Activated naive CD4-positive, alpha-beta T cell treated with anti-CD3 and anti-CD28 coated beads, Interleukin-2, amount 50 U/mL, for 72 hours (primary cell): ENCODE results near the gene MANSC4. TPM values are rescaled to one million over a fixed set of nuclear protein-coding genes. Genes with fewer than 3 reads are reported as not detected.
A peak's percentile ranks its signal among the peaks of the same experiment; 100 is the strongest.

Experiments used
- ATAC-seq, 2 donors: fragments of 150-1000 bp; cut with Tn5 transposase; 2 replicates each; pipeline ENCODE4 v1.10.0; 2021; ENCODE audit warnings: mild to moderate bottlenecking in 2 of 2, moderate library complexity in 2 of 2
- DNase-seq, 2 donors: peaks; one replicate each; pipeline ENCODE4 v3.0.0; 2021 to 2022; ENCODE audit warnings: low spot score in 2 of 2
- H3K27ac Mint-ChIP-seq, 2 donors: one replicate each; pipeline ENCODE4 v1.8.0; 2022; ENCODE audit warnings: mild to moderate bottlenecking in 2 of 2, mixed read lengths in 2 of 2
- H3K36me3 Mint-ChIP-seq, 2 donors: one replicate each; pipeline ENCODE4 v1.8.0; 2022; ENCODE audit warnings: mixed read lengths in 2 of 2
- H3K9me3 Mint-ChIP-seq, 2 donors: one replicate each; pipeline ENCODE4 v1.8.0; 2022; ENCODE audit warnings: mixed read lengths in 2 of 2
- total RNA-seq, 2 donors: library from RNA; stranded (reverse); gene quantifications; one replicate each; pipeline ENCODE4 v1.2.3, GENCODE V29; 2022

Gene MANSC4
- total RNA-seq, 2 donors from 2014 or later, result not detected

- peak; percentile 45 to 53 for ATAC-seq
- Mint-ChIP-seq H3K9me3 (no peaks in the 10 kb centered on the region), H3K36me3 (peaks cover 0 to 14% of the 10 kb centered on the region in 2 donors), H3K27ac (no peak overlapping the region)
- peak in 1 of 2 donors; percentile 26 for DNase-seq
Observed at GRCh38 chr12:27733052-27733656, 46.9 kb downstream of the MANSC4 start.

DNA sequence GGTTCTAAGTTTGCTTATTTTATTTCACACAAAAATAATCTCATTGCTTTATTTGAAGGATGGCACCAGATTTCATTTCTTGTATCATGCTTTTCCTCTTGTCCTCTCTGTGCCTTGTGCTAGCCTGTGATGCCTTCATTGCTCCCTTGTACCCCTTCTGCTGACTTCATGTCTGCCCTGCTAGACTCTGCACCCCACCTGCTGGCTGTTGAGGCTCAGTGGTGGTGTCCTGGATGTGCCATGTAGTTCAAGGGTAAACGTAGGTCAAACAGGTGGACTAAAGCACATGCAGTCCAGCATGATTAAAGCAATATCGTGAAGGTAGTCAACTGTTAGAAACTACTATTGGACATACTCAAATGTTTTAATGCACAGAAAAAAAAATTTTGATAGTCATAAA is 47.8 kb downstream of the MANSC4 start:
- Mint-ChIP-seq H3K36me3 (peaks cover 0 to 14% of the 10 kb centered on the region in 2 donors), H3K27ac (no peak overlapping the region), H3K9me3 (no peaks in the 10 kb centered on the region)
- no peak for DNase-seq
- ATAC-seq, result peak in 1 of 2 donors; percentile 55

DNA sequence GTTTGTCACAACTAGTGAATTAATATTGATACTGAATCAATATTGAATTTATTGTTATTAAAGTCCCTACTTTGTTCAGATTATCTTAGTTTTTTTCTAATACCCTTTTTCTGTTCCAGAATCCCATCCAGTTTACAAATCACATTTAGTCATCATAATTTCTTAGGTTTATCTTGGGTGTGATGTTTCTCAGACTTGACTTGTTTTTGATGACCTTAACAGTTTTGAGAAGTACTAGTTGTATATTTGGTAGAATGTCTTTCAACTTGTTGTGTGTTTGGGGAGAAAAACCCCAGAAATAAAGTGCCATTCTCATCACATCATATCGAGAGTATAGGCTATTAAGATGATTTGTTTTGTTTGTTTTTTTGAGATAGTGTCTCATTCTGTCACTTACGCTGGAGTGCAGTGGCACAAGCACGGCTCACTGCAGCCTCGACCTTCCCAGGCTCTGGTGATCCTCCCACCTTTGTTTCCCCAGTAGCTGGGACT is 49.9 kb downstream of the MANSC4 start:
- no peak for DNase-seq
- Mint-ChIP-seq H3K27ac (peak overlapping the region in 1 of 2 donors; percentile 57), H3K9me3 (no peaks in the 10 kb centered on the region), H3K36me3 (peaks cover 0 to 15% of the 10 kb centered on the region in 2 donors)
- no peak for ATAC-seq

- DNase-seq, result no peak
- Mint-ChIP-seq H3K9me3 (no peaks in the 10 kb centered on the region), H3K36me3 (peaks cover 0 to 4% of the 10 kb centered on the region in 2 donors), H3K27ac (no peak overlapping the region)
- ATAC-seq, result no peak
Observed at GRCh38 chr12:27723212-27723611, 56.8 kb downstream of the MANSC4 start.

Other genes starting within 250 kb of the MANSC4 start
- 1 to 10 TPM in 1 of 2 donors, under 1 TPM in 1; 0.20 to 1.0 TPM for gene REP15, start 83.8 kb downstream of the MANSC4 start, total RNA-seq
- gene MRPS35, start 69.4 kb downstream of the MANSC4 start, total RNA-seq, result 10 to 100 TPM; 49.3 to 53.9 TPM
- gene KLHL42, start within 50 bp of the MANSC4 start, total RNA-seq, result 10 to 100 TPM in 1 of 2 donors, 1 to 10 TPM in 1; 7.1 to 14.3 TPM
- not detected for gene PTHLH, start 192.5 kb upstream of the MANSC4 start, total RNA-seq